Urinary bladder (tissue), 4 donors: ENCODE measurements around the gene NOTUM. TPM values are rescaled to one million over a fixed set of nuclear protein-coding genes. Genes with fewer than 3 reads are reported as not detected.

Source experiments
- DNase-seq: peaks from one replicate; pipeline ENCODE4 v3.0.0-alpha.2; 2015; ENCODE audit errors: extremely low spot score
- H3K27ac ChIP-seq: one replicate; pipeline ENCODE4 v1.5.1; 2013; ENCODE audit warnings: low read depth, mild to moderate bottlenecking, moderate library complexity
- H3K36me3 ChIP-seq: one replicate; pipeline ENCODE4 v1.6.1; 2013; ENCODE audit warnings: mild to moderate bottlenecking, moderate library complexity; ENCODE audit not compliant: insufficient read depth
- H3K4me1 ChIP-seq: one replicate; pipeline ENCODE4 v1.6.1; 2013; ENCODE audit warnings: mild to moderate bottlenecking, moderate library complexity; ENCODE audit not compliant: insufficient read depth
- H3K4me3 ChIP-seq: one replicate; pipeline ENCODE4 v1.5.1; 2013; ENCODE audit warnings: low read depth, low read length
- WGBS: extraction: QIAGEN DNeasy Blood & Tissue Kit; methylation state at CpG from one replicate; pipeline ENCODE4 v1.1.7; 2013; 5-methylcytosine and 5-hydroxymethylcytosine counted together
- polyA plus RNA-seq: library from polyadenylated mRNA; stranded (reverse); fragments of 200-250 nt; gene quantifications from one replicate; pipeline ENCODE4 v1.2.3, GENCODE V29; 2013
- total RNA-seq: library from RNA; depleted of rRNA; stranded (reverse); fragments of >200 nt; gene quantifications from one replicate; pipeline ENCODE4 v1.2.3, GENCODE V29; 2014
- donor health status: healthy with polysubstance abuse.
- donor health status: healthy.

Gene NOTUM
- total and polyA plus RNA-seq, 2 donors: 1.3 to 2.5 TPM

GRCh38 chr17:81962499-81963441 is 1.8 kb upstream of the NOTUM start:
- 65% methylated on average over 37 of the region's 37 CpGs for WGBS
- Histone ChIP-seq H3K27ac (no peak overlapping the region), H3K4me3 (no peak overlapping the region), H3K4me1 (peaks cover 3% of the 10 kb centered on the region), H3K36me3 (no peaks in the 10 kb centered on the region)
- DNase-seq: no peak

- Histone ChIP-seq H3K4me1 (peaks cover 3% of the 10 kb centered on the region), H3K4me3 (peak overlapping the region; percentile 37), H3K27ac (no peak overlapping the region), H3K36me3 (no peaks in the 10 kb centered on the region)
- 11% methylated on average over 82 of the region's 82 CpGs for WGBS
- DNase-seq: no peak
These were observed 823 bp upstream of the NOTUM start for GRCh38 chr17:81961521-81962498.

GRCh38 chr17:81960130-81960958 is 643 bp downstream of the NOTUM start:
- Histone ChIP-seq H3K27ac (no peak overlapping the region), H3K4me1 (peaks cover 3% of the 10 kb centered on the region), H3K36me3 (no peaks in the 10 kb centered on the region), H3K4me3 (peak overlapping the region; percentile 37)
- 1% methylated on average over 98 of the region's 98 CpGs for whole genome bisulfite sequencing
- DNase-seq: no peak

- DNase-seq: no peak
- Histone ChIP-seq H3K4me3 (peak overlapping the region; percentile 37), H3K4me1 (peaks cover 3% of the 10 kb centered on the region), H3K27ac (no peak overlapping the region), H3K36me3 (no peaks in the 10 kb centered on the region)
- WGBS: 2% methylated on average over 111 of the region's 112 CpGs
These were observed 1.4 kb downstream of the NOTUM start for GRCh38 chr17:81959362-81960129.

GRCh38 chr17:81958633-81959342 is 2.2 kb downstream of the NOTUM start:
- DNase-seq: no peak
- H3K27ac ChIP-seq: no peak overlapping the region
- H3K4me1 ChIP-seq: peaks cover 3% of the 10 kb centered on the region
- 66% methylated on average over 15 of the region's 15 CpGs for WGBS
- H3K4me3 ChIP-seq: no peak overlapping the region
- no peaks in the 10 kb centered on the region for H3K36me3 ChIP-seq

- WGBS: 83% methylated on average over 19 of the region's 19 CpGs
- DNase-seq: no peak
- H3K36me3 ChIP-seq: no peaks in the 10 kb centered on the region
- no peak overlapping the region for H3K27ac ChIP-seq
- H3K4me3 ChIP-seq: no peak overlapping the region
- H3K4me1 ChIP-seq: peaks cover 3% of the 10 kb centered on the region
These were observed 3.1 kb downstream of the NOTUM start for GRCh38 chr17:81957691-81958432.

- H3K4me3 ChIP-seq: no peak overlapping the region
- WGBS: 86% methylated on average over 45 of the region's 45 CpGs
- no peak for DNase-seq
- peaks cover 3% of the 10 kb centered on the region for H3K4me1 ChIP-seq
- no peaks in the 10 kb centered on the region for H3K36me3 ChIP-seq
- no peak overlapping the region for H3K27ac ChIP-seq
These were observed 4.1 kb downstream of the NOTUM start for GRCh38 chr17:81956607-81957589.

GRCh38 chr17:81955756-81956544 is 5.0 kb downstream of the NOTUM start:
- no peak overlapping the region for H3K4me3 ChIP-seq
- H3K4me1 ChIP-seq: peaks cover 3% of the 10 kb centered on the region
- no peaks in the 10 kb centered on the region for H3K36me3 ChIP-seq
- 84% methylated on average over 13 of the region's 13 CpGs for WGBS
- H3K27ac ChIP-seq: no peak overlapping the region
- DNase-seq: no peak

- DNase-seq: no peak
These were observed 5.8 kb downstream of the NOTUM start for GRCh38 chr17:81955058-81955681.

More at GRCh38 chr17:81955058-81955681, 5.8 kb downstream of the NOTUM start:
- Histone ChIP-seq H3K36me3 (no peaks in the 10 kb centered on the region), H3K27ac (no peak overlapping the region), H3K4me1 (no peaks in the 10 kb centered on the region), H3K4me3 (no peak overlapping the region)
- WGBS: 83% methylated on average over 26 of the region's 26 CpGs
